Liver (tissue), 3 donors: ENCODE data around the gene CCR6.

Experiments used
- CTCF ChIP-seq: fragments of 150-350 bp; IDR thresholded peaks from 2 replicates; pipeline ENCODE4 v1.5.1; 2017; ENCODE audit warnings: improper control_type of control experiment, low read depth, low read length; ENCODE audit not compliant: missing input control
- REST ChIP-seq: IDR thresholded peaks from 2 replicates; pipeline ENCODE4 v1.6.1; 2016; ENCODE audit warnings: antibody characterized with exemption, mild to moderate bottlenecking
- RXRA ChIP-seq, 2 donors: IDR thresholded peaks; 2 replicates each; pipeline ENCODE4 v1.6.1; 2017 to 2018; ENCODE audit warnings: antibody characterized with exemption in 2 of 2, mild to moderate bottlenecking in 1 of 2
- SP1 ChIP-seq: IDR thresholded peaks from 2 replicates; pipeline ENCODE4 v1.6.1; 2018; ENCODE audit warnings: antibody characterized with exemption, mild to moderate bottlenecking
- donor health status: healthy.
- donor health status: healthy.

- TF ChIP-seq CTCF (no peak), SP1 (no peak), RXRA (IDR thresholded peaks at IDR 0.05) (no peak), REST (no peak)
Measured at GRCh38 chr6:167093922-167094432, 28.9 kb upstream of the CCR6 start.
